Testis (tissue), 3 donors: Measurements from ENCODE around the gene TAPBPL. TPM values are rescaled to one million over a fixed set of nuclear protein-coding genes. Genes with fewer than 3 reads are reported as not detected.
"Not testable (repeated sequence)": the region's sequence is repeated elsewhere in the genome, so short reads cannot be mapped to it uniquely, and the experiment has no call there.

Experiments used
- DNase-seq: peaks from one replicate; pipeline ENCODE4 v3.0.0-alpha.2; 2019
- H3K27ac ChIP-seq, 2 donors: fragments of 200-600 bp; sonication (generic); one replicate each; pipeline ENCODE4 v1.5.1; 2019
- H3K27me3 ChIP-seq: fragments of 200-600 bp; sonication (generic); one replicate; pipeline ENCODE4 v1.5.1; 2019
- H3K36me3 ChIP-seq: fragments of 200-600 bp; sonication (generic); one replicate; pipeline ENCODE4 v1.5.1; 2017; ENCODE audit warnings: low read depth; ENCODE audit errors: missing control alignments
- H3K4me1 ChIP-seq: fragments of 200-600 bp; sonication (generic); one replicate; pipeline ENCODE4 v1.5.1; 2019
- H3K4me3 ChIP-seq, 2 donors: fragments of 200-600 bp; sonication (generic); one replicate each; pipeline ENCODE4 v1.5.1; 2017 to 2019
- H3K9me3 ChIP-seq: fragments of 200-600 bp; sonication (generic); one replicate; pipeline ENCODE4 v1.5.1; 2017
- CTCF ChIP-seq, 3 experiments: fragments of 450-650 bp in 2 of 3; fragments of 200-600 bp in 1 of 3; sonication (generic) in 1 of 3; IDR thresholded peaks; one replicate each; pipeline ENCODE4 v1.5.1; 2016 to 2019; ENCODE audit warnings: antibody characterized with exemption in 3 of 3, mild to moderate bottlenecking in 2 of 3, moderate library complexity in 1 of 3
- POLR2A ChIP-seq: fragments of 450-650 bp; IDR thresholded peaks from one replicate; pipeline ENCODE4 v1.6.1; 2017; ENCODE audit warnings: antibody characterized with exemption, mild to moderate bottlenecking, moderate library complexity
- WGBS, 2 donors: methylation state at CpG; one replicate each; pipeline ENCODE4 v1.1.5; 2018; 5-methylcytosine and 5-hydroxymethylcytosine counted together
- intact Hi-C: fragments of 100-400 bp; cut with DNase I; formaldehyde crosslinking; loops from one replicate; pipeline ENCODE4 v1.15.1; 2023; ENCODE audit warnings: low total_unique reads
- polyA plus RNA-seq: library from polyadenylated mRNA; stranded (reverse); fragments of 350-450 nt; fragmentation: Illumina TruSeq; extraction: RNeasy Lipid Tissue Mini Kit (QIAGEN cat#74804); gene quantifications from one replicate; pipeline ENCODE4 v1.2.3, GENCODE V29; 2014; ENCODE audit warnings: low read depth, low replicate concordance; ENCODE audit not compliant: insufficient read depth
- total RNA-seq, 2 donors: library from RNA; depleted of rRNA; stranded (reverse); fragments of >200 nt; gene quantifications; one replicate each; pipeline ENCODE4 v1.2.3, GENCODE V29; 2016

TAPBPL gene
- total and polyA plus RNA-seq, 3 donors from 2014 or later, result 18.4 to 29.8 (median 20.1) TPM

- DNase-seq, result peak; percentile 98
- Histone ChIP-seq H3K27me3 (no peaks in the 10 kb centered on the region), H3K9me3 (no peaks in the 10 kb centered on the region), H3K4me1 (peaks cover 7% of the 10 kb centered on the region), H3K27ac (peak within 1 kb of the TSS; percentile 82 to 99), H3K36me3 (no peaks in the 10 kb centered on the region), H3K4me3 (peak within 1 kb of the TSS; percentile 72 to 86)
- intact Hi-C loops, result no loop called here
- 0 to 1% methylated on average over 16 to 46 of the region's 49 CpGs for WGBS, 2 donors
- TF ChIP-seq CTCF (IDR thresholded peaks at IDR 0.05) (peak; percentile 23 to 67 (median 60)), POLR2A (no peak)
These were observed 41.8 kb downstream of the TAPBPL start, which contains the start of gene NCAPD2 for GRCh38 chr12:6493497-6494257. Gene NCAPD2, plus strand, starts transcription at chr12:6494102. Its CDS starts 997 bp downstream, at chr12:6495099.

GRCh38 chr12:6494258-6494743, 42.5 kb downstream of the TAPBPL start:
- Histone ChIP-seq H3K9me3 (no peaks in the 10 kb centered on the region), H3K36me3 (no peaks in the 10 kb centered on the region), H3K27me3 (no peaks in the 10 kb centered on the region), H3K27ac (peak overlapping the region in 1 of 2 donors; percentile 99), H3K4me3 (peak overlapping the region; percentile 72 to 86), H3K4me1 (peaks cover 7% of the 10 kb centered on the region)
- 1 to 2% methylated on average over 14 of the region's 14 CpGs for WGBS, 2 donors
- no peak for TF ChIP-seq CTCF (IDR thresholded peaks at IDR 0.05)
- no peak for TF ChIP-seq POLR2A
- intact Hi-C loops, result no loop called here
- no peak for DNase-seq

- Histone ChIP-seq H3K4me1 (peaks cover 7% of the 10 kb centered on the region), H3K27ac (no peak overlapping the region), H3K9me3 (no peaks in the 10 kb centered on the region), H3K4me3 (peak overlapping the region in 1 of 2 donors; percentile 72), H3K27me3 (no peaks in the 10 kb centered on the region), H3K36me3 (no peaks in the 10 kb centered on the region)
- no peak for TF ChIP-seq CTCF (IDR thresholded peaks at IDR 0.05)
- no peak for TF ChIP-seq POLR2A
- 47 to 77% methylated on average over 1 of the region's 1 CpG for WGBS, 2 donors
- DNase-seq, result no peak
- intact Hi-C loops, result no loop called here
These were observed 43.1 kb downstream of the TAPBPL start for GRCh38 chr12:6494968-6495367.

- H3K36me3 ChIP-seq, H3K27me3 ChIP-seq, H3K4me3 ChIP-seq, DNase-seq, intact Hi-C loops, H3K27ac ChIP-seq, H3K4me1 ChIP-seq, H3K9me3 ChIP-seq: not testable (repeated sequence)
- 69 to 94% methylated on average over 3 of the region's 3 CpGs for WGBS, 2 donors
These were observed 45.4 kb downstream of the TAPBPL start for GRCh38 chr12:6497291-6497690.

- no peak for DNase-seq
These were observed 48.6 kb downstream of the TAPBPL start for GRCh38 chr12:6500466-6500865.

More at GRCh38 chr12:6500466-6500865, 48.6 kb downstream of the TAPBPL start:
- no peaks in the 10 kb centered on the region for H3K4me1 ChIP-seq
- H3K4me3 ChIP-seq, result no peak overlapping the region
- intact Hi-C loops, result no loop called here
- no peak overlapping the region for H3K27ac ChIP-seq
- no peaks in the 10 kb centered on the region for H3K36me3 ChIP-seq
- no peak for TF ChIP-seq POLR2A
- TF ChIP-seq CTCF (IDR thresholded peaks at IDR 0.05), result no peak
- no peaks in the 10 kb centered on the region for H3K27me3 ChIP-seq
- no peaks in the 10 kb centered on the region for H3K9me3 ChIP-seq
- WGBS, 2 donors, result 88 to 93% methylated on average over 2 of the region's 2 CpGs
